Keratinocyte (primary cell): ENCODE results near the gene UPB1. TPM values are rescaled to one million over a fixed set of nuclear protein-coding genes. Genes with fewer than 3 reads are reported as not detected.
"Not testable (repeated sequence)": the region's sequence is repeated elsewhere in the genome, so short reads cannot be mapped to it uniquely, and the experiment has no call there.

Source experiments
- DNase-seq: peaks from one replicate; pipeline ENCODE4 v3.0.0-alpha.2; 2011; ENCODE audit warnings: low read depth, missing footprints, low spot score
- FAIRE-seq: peaks from 2 replicates; lab custom pipeline; 2011; peaks lifted over from hg19 to GRCh38; lab: Jason Lieb, UNC
- H2AFZ ChIP-seq: 2 replicates; pipeline ENCODE4 v1.6.0; 2012; ENCODE audit warnings: low read length, control low read depth, inconsistent platforms; ENCODE audit not compliant: control insufficient read depth
- H3K27ac ChIP-seq: 2 replicates; pipeline ENCODE4 v1.5.1; 2011; ENCODE audit warnings: low read length; ENCODE audit not compliant: control insufficient read depth, insufficient read depth
- H3K27me3 ChIP-seq: 3 replicates; pipeline ENCODE4 v1.6.0; 2011; ENCODE audit warnings: low read length; ENCODE audit not compliant: control insufficient read depth, insufficient read depth; ENCODE audit errors: extremely low read depth
- H3K36me3 ChIP-seq, 2 experiments: 2 replicates in 1 of 2; 3 replicates in 1 of 2; pipeline ENCODE4 v1.5.1; 2011; ENCODE audit warnings: low read length in 2 of 2, mild to moderate bottlenecking in 1 of 2; ENCODE audit not compliant: control insufficient read depth in 2 of 2, insufficient read depth in 2 of 2; ENCODE audit errors: extremely low read depth in 1 of 2
- H3K4me1 ChIP-seq: 3 replicates; pipeline ENCODE4 v1.5.1; 2011; ENCODE audit warnings: low read length; ENCODE audit not compliant: control insufficient read depth, insufficient read depth; ENCODE audit errors: extremely low read depth
- H3K4me2 ChIP-seq: 3 replicates; pipeline ENCODE4 v1.6.0; 2011; ENCODE audit warnings: low read depth, low read length; ENCODE audit not compliant: control insufficient read depth, insufficient read depth; ENCODE audit errors: extremely low read depth
- H3K4me3 ChIP-seq, 3 experiments: fragments of 200-600 bp in 1 of 3; sonication (generic) in 1 of 3; 2 replicates in 2 of 3; 3 replicates in 1 of 3; pipeline ENCODE4 v1.5.1; 2011 to 2016; ENCODE audit warnings: low read length in 3 of 3, mild to moderate bottlenecking in 3 of 3, control low read depth in 2 of 3, inconsistent platforms in 1 of 3, low read depth in 1 of 3, mixed read lengths in 1 of 3, mixed run types in 1 of 3, moderate library complexity in 1 of 3; ENCODE audit not compliant: control insufficient read depth in 2 of 3, insufficient read depth in 2 of 3; ENCODE audit errors: extremely low read depth in 1 of 3
- H3K79me2 ChIP-seq: 2 replicates; pipeline ENCODE4 v1.6.0; 2012; ENCODE audit warnings: low read length; ENCODE audit not compliant: control insufficient read depth, insufficient read depth
- H3K9ac ChIP-seq: 3 replicates; pipeline ENCODE4 v1.6.0; 2011; ENCODE audit warnings: low read length; ENCODE audit not compliant: control insufficient read depth, insufficient read depth; ENCODE audit errors: extremely low read depth
- H3K9me1 ChIP-seq: 3 replicates; pipeline ENCODE4 v1.6.0; 2011; ENCODE audit warnings: low read length; ENCODE audit not compliant: control insufficient read depth, insufficient read depth; ENCODE audit errors: extremely low read depth
- H3K9me3 ChIP-seq: 2 replicates; pipeline ENCODE4 v1.5.1; 2012; ENCODE audit warnings: low read depth, low read length; ENCODE audit not compliant: control insufficient read depth
- H4K20me1 ChIP-seq: 3 replicates; pipeline ENCODE4 v1.6.0; 2011; ENCODE audit warnings: low read length; ENCODE audit not compliant: control insufficient read depth, insufficient read depth; ENCODE audit errors: extremely low read depth
- EZH2 ChIP-seq: IDR thresholded peaks from one replicate; pipeline ENCODE4 v1.6.1; 2012; ENCODE audit warnings: inconsistent platforms, mild to moderate bottlenecking, low read length, moderate library complexity
- dilution Hi-C: fragments of 300-500 bp; cut with MboI; formaldehyde crosslinking; loops from one replicate; pipeline ENCODE4 v1.7.0; 2020; ENCODE audit warnings: low sequenced_read_pairs; ENCODE audit not compliant: extremely low pct_ligation_motif_present
- polyA plus RNA-seq, 5 experiments: library from polyadenylated mRNA; depleted of rRNA in 3 of 5; stranded (reverse) in 3 of 5; stranded (forward) in 1 of 5; unstranded in 1 of 5; fragments of >200 nt; gene quantifications; 1 replicate in 1 of 5; 2 replicates in 3 of 5; 3 replicates in 1 of 5; pipeline versions ENCODE4 v1.2.1 to v1.2.3, GENCODE V29; 2011 to 2012; ENCODE audit warnings: missing spikeins in 2 of 5, low read depth in 1 of 5, low replicate concordance in 1 of 5
- TF ChIP-seq, protein P1 (sequence below), 3 experiments: IDR thresholded peaks in 1 of 3; conservative IDR thresholded peaks in 1 of 3; optimal IDR thresholded peaks in 1 of 3; 2 replicates in 2 of 3; 3 replicates in 1 of 3; pipeline versions ENCODE3 to v1.5.1; 2011; ENCODE audit warnings: low read length in 3 of 3, mild to moderate bottlenecking in 3 of 3, moderate library complexity in 2 of 3, control low read depth in 1 of 3, inconsistent platforms in 1 of 3; ENCODE audit not compliant: insufficient read depth in 2 of 3; ENCODE audit errors: extremely low read depth in 1 of 3

Gene UPB1
- polyA plus RNA-seq, 1 donor (not counting 4 experiments of a cell fraction or from before 2014, with no cell fraction given) = not detected

DNA sequence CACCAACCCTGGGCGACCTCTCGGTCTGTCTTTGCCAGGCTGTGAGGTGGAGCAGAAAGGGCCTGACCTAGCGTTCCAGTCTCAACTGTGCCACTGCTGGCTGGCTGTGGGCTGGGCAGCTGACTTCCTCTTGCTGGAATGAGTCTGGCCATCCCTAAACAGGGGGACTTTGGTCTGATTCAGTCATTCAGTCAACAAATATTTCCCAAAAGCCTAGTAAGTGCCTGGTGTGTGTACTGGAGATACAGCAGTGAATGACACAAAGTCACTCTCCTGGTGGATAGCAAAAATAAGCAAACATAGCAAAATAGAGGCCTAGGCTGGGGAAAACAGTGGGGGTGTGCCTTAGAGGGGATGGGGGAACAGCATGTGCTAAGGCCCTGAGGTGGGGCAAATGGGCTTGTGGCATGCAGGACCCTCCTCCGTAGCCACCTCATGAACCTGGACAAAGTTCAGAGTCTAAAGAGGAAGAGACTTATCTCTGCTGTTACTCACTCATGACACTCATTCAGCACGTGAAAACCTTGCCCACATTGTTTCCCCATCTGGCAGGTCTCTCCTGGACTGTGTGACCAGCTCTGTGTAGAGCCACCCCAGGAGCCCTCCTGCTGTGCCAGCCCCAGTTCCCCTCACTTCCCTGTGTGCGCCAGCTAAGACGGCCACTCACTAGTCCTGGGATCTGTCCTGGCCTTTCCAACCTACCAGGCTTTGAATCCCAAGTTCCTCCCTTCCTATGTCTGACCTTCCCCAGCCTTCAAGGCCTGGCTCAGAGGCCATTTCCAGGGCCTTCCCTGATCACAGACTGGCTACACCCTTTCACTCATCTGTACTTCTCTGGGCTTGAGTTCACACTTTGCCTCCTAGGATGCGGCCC is 55.1 kb downstream of the UPB1 start:
- Histone ChIP-seq H4K20me1 (no peaks in the 10 kb centered on the region), H3K79me2 (peaks cover 54% of the 10 kb centered on the region), H3K4me1 (peaks cover 13% of the 10 kb centered on the region), H3K4me3 (no peak overlapping the region), H3K9me3 (no peaks in the 10 kb centered on the region), H3K27me3 (no peaks in the 10 kb centered on the region), H3K36me3 (peaks cover 14 to 34% of the 10 kb centered on the region in 2 experiments), H2AFZ (no peak overlapping the region), H3K4me2 (no peak overlapping the region), H3K9me1 (peaks cover 3% of the 10 kb centered on the region), H3K27ac (no peak overlapping the region), H3K9ac (no peak overlapping the region)
- dilution Hi-C loops = no loop called here
- DNase-seq = no peak
- TF ChIP-seq, protein P1, sequence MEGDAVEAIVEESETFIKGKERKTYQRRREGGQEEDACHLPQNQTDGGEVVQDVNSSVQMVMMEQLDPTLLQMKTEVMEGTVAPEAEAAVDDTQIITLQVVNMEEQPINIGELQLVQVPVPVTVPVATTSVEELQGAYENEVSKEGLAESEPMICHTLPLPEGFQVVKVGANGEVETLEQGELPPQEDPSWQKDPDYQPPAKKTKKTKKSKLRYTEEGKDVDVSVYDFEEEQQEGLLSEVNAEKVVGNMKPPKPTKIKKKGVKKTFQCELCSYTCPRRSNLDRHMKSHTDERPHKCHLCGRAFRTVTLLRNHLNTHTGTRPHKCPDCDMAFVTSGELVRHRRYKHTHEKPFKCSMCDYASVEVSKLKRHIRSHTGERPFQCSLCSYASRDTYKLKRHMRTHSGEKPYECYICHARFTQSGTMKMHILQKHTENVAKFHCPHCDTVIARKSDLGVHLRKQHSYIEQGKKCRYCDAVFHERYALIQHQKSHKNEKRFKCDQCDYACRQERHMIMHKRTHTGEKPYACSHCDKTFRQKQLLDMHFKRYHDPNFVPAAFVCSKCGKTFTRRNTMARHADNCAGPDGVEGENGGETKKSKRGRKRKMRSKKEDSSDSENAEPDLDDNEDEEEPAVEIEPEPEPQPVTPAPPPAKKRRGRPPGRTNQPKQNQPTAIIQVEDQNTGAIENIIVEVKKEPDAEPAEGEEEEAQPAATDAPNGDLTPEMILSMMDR (optimal IDR thresholded peaks at IDR 0.05 in 1 of 3, IDR thresholded peaks at IDR 0.05 in 1 of 3, conservative IDR thresholded peaks at IDR 0.05 in 1 of 3; ENCODE audit: extremely low read depth in 1 of 3, insufficient read depth in 2 of 3, low read length in 3 of 3) = no peak
- no peak for TF ChIP-seq EZH2
- FAIRE-seq = no peak

DNA sequence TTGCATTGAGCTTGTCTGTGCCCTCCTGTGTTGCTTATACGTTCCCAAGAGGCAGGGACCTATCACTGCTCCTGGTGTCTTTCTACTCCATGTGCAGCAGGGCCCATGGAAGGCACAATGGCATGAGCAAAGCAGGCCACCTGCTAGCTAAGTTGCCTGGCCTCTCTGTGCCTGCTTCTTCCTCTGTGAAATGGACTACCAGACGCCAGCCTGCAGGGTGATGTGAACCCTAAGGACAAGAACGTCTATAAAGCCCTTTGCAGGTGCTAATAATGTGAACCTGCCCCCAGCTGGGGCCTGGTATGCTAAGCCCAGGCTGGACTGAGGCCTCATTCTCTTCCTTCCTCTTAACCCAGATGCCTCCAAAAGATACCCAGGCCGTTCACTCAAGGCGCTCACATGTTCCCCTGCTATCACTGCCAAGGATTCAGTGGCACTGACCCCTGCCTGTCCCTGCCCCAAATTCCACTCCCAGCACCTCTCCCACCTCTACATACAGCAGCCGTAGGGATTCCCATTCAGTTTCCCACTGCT is 55.8 kb downstream of the UPB1 start:
- dilution Hi-C loops = no loop called here
- Histone ChIP-seq H4K20me1 (no peaks in the 10 kb centered on the region), H3K36me3 (peaks cover 14 to 34% of the 10 kb centered on the region in 2 experiments)

GRCh38 chr22:24552503-24553286 is 57.6 kb downstream of the UPB1 start:
- H3K4me3 ChIP-seq, DNase-seq, H3K27me3 ChIP-seq, H3K9me3 ChIP-seq, FAIRE-seq, H3K27ac ChIP-seq, dilution Hi-C loops, H4K20me1 ChIP-seq, H2AFZ ChIP-seq, H3K9me1 ChIP-seq, H3K9ac ChIP-seq: not testable (repeated sequence)
- peaks cover 24% of the 10 kb centered on the region for H3K4me1 ChIP-seq
- H3K79me2 ChIP-seq = peaks cover 73% of the 10 kb centered on the region
- peak overlapping the region; percentile 99 for H3K4me2 ChIP-seq
- H3K36me3 ChIP-seq = peaks cover 4 to 17% of the 10 kb centered on the region in 2 experiments

More for the DNA sequence above, 55.8 kb downstream of the UPB1 start:
- DNase-seq (no peak), FAIRE-seq (no peak)
- H3K9ac ChIP-seq = no peak overlapping the region
- H3K9me1 ChIP-seq = peaks cover 3% of the 10 kb centered on the region
- no peak overlapping the region for H3K4me2 ChIP-seq
- TF ChIP-seq, protein P1 (optimal IDR thresholded peaks at IDR 0.05 in 1 of 3, IDR thresholded peaks at IDR 0.05 in 1 of 3, conservative IDR thresholded peaks at IDR 0.05 in 1 of 3; ENCODE audit: extremely low read depth in 1 of 3, insufficient read depth in 2 of 3, low read length in 3 of 3) = no peak
- no peak for TF ChIP-seq EZH2
- H3K4me3 ChIP-seq = no peak overlapping the region
- H3K9me3 ChIP-seq = no peaks in the 10 kb centered on the region
- H3K4me1 ChIP-seq = peaks cover 13% of the 10 kb centered on the region
- no peak overlapping the region for H2AFZ ChIP-seq
- no peaks in the 10 kb centered on the region for H3K27me3 ChIP-seq
- H3K27ac ChIP-seq = no peak overlapping the region
- H3K79me2 ChIP-seq = peaks cover 56% of the 10 kb centered on the region
